GM12874 (cell line): Measurements from ENCODE around the gene UNC79.

Source experiments
- TF ChIP-seq, protein P1 (sequence below): IDR thresholded peaks from 2 replicates; pipeline ENCODE4 v1.5.1; 2011; ENCODE audit warnings: low read depth, mild to moderate bottlenecking, control low read depth, low read length, moderate library complexity; ENCODE audit not compliant: insufficient read depth

Gene UNC79

DNA sequence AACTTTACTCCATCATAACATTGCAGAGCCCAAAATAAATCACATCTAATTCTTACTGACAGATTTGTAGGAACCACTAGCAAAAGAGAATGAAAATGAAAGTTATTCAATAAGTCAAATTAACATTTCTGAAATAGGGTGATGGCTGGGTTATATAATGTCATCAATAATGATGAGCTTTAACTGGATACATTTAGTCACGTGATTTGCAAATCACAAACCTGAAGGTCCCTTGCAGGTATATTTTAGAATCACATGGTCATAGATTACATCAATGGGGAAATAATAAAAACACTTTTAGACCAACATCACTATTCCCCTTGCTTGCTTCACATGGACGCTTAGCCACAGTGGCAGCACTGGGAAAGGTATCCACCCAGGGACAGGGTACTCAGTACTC, 270.8 kb downstream of the UNC79 start:
- TF ChIP-seq, protein P1, sequence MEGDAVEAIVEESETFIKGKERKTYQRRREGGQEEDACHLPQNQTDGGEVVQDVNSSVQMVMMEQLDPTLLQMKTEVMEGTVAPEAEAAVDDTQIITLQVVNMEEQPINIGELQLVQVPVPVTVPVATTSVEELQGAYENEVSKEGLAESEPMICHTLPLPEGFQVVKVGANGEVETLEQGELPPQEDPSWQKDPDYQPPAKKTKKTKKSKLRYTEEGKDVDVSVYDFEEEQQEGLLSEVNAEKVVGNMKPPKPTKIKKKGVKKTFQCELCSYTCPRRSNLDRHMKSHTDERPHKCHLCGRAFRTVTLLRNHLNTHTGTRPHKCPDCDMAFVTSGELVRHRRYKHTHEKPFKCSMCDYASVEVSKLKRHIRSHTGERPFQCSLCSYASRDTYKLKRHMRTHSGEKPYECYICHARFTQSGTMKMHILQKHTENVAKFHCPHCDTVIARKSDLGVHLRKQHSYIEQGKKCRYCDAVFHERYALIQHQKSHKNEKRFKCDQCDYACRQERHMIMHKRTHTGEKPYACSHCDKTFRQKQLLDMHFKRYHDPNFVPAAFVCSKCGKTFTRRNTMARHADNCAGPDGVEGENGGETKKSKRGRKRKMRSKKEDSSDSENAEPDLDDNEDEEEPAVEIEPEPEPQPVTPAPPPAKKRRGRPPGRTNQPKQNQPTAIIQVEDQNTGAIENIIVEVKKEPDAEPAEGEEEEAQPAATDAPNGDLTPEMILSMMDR, result no peak

DNA sequence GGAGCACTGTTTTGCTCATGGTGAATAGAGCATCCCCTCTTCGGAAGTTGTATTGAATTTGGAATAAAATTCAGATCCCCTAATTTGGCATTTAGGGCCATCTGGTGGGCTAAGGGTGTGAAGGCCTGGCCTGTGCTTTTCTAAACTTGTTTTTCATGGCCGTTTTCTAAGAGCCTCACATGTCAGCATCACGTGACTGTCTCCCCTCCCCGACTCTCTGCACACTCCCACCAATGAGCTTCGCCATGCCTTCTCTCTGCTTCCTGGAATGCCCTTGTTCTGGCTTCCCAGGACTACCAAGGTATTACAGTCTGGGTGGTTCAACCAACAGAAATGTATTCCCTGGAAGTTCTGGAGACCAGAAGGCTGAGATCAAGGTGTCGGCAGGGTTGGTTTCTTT, 272.2 kb downstream of the UNC79 start:
- TF ChIP-seq, protein P1, result no peak

DNA sequence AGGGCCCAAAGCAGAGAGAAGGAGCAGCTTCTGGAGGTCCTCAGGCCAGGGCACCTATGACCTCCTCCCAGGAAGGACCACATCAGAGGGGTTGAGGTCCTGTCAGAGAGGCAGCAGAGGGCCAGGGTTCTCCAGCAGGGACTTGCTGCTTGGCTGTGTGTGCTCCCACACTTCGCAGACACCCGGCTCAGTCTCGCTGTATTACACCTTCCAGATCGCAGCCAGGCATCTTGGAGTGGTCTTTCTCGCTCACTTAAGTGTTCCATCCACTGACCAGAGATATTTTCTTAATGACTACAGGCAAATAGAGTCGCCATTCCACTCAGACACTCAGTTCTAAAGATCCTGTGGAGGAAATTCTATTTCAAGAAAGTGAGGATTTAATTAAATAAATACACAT, 273.2 kb downstream of the UNC79 start:
- TF ChIP-seq, protein P1, result no peak

DNA sequence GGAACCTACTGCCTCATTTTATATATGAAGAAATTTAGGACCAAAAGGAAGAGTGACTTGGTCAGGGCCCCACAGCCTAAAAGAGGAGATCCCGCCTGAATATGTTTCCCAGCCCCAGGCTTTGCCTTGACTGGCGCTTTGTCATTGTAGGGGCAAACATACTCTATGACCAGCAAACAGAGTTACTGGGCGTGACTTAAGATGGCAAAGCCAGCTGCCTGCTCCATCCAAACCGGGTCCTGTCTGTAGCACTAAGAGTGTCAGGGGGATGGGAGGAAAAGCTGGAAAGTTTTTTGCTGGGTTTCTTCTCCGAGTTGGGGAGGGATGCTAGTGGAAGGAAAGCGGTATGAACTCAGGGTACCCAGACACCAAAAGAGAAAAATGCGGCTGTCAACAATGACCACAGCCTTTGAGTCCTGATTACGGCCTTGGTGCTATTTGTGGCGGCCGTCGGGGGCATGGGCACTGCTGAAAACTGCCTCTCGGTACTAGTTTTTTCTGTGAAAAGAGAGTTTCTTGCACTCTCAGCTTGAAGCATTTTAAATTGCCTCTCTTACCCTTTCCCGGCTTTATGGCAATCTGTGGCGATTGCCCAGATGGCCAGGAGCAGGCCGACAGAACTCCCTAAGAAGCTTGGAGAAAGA, 274.9 kb downstream of the UNC79 start:
- TF ChIP-seq, protein P1, result no peak

DNA sequence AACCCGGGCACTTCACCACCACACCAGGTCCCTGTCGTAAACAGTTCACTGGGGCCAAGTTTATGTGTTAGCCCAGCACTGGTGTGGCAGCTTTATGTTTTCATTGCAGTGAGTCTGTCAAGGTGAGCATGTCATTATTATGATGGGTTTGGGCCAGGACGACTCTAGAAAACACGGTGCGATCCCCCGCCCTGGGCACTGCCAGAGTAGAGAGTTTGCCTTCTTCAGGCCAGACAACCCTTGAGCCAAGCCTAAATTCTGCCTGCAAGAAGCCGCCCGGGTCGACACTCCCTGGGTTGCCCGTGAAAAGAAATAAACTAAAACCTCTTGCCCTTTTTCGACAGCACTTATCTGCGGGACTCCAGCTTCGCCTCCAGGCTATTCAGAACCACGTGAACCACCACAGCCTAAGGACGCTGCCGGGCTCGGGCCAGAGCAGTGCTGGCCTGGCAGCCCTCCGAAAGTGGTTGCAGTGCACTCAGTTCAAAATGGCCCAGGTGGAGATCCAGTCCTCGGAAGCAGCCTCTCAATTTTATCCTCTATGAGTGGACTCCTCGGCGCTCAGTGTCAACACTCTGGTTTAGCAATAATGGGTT, 275.7 kb downstream of the UNC79 start:
- TF ChIP-seq, protein P1, result no peak

DNA sequence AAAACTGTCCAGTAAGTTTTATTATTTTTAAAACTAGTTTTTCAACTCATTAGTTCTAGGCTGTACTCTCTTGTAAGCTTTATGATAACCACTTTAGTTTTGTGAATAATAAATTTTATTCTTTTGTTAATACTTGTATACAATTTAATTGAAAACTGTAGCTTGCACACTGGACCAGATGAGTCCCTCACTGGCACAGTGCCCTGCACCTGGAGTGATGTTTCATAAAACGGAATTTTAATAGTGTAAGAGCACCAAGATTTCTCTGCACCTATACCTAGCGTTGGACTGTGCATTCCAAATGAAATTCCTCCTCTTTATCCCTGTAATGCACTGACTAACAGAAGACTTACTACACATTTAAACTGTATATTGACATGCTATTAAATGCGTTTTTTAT, 276.7 kb downstream of the UNC79 start:
- TF ChIP-seq, protein P1, result no peak

DNA sequence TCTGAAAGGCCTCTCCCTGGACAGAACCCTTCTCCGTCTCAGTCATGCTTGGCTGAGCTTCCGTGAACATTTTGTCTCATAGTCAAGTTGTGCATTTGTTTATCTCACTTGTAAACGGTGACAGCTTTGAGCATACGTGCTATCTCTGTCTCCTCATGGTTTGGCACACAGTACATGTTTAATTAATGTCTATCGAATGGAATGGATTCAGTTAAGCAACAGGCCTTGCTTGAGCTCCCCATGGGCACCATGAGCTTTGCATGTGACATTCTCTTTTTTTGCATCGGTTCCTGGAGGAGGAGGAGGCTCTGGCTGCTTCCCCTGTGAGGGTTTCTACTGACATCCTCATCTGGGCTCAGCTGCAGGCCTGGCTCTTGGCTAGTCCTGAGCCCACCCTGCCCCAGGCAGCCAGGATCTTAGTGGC, 277.6 kb downstream of the UNC79 start:
- TF ChIP-seq, protein P1, result no peak
